GM21528 (cell line): ENCODE measurements around the gene SUMF1.
"Not testable (repeated sequence)": the region's sequence is repeated elsewhere in the genome, so short reads cannot be mapped to it uniquely, and the experiment has no call there.

Experiments used
- ATAC-seq: cut with Tn5 transposase; IDR thresholded peaks from one replicate; pipeline ENCODE4 v1.9.1; 2021; ENCODE audit warnings: mild to moderate bottlenecking, moderate library complexity; ENCODE audit not compliant: unreplicated experiment, low FRiP score

The SUMF1 gene

DNA sequence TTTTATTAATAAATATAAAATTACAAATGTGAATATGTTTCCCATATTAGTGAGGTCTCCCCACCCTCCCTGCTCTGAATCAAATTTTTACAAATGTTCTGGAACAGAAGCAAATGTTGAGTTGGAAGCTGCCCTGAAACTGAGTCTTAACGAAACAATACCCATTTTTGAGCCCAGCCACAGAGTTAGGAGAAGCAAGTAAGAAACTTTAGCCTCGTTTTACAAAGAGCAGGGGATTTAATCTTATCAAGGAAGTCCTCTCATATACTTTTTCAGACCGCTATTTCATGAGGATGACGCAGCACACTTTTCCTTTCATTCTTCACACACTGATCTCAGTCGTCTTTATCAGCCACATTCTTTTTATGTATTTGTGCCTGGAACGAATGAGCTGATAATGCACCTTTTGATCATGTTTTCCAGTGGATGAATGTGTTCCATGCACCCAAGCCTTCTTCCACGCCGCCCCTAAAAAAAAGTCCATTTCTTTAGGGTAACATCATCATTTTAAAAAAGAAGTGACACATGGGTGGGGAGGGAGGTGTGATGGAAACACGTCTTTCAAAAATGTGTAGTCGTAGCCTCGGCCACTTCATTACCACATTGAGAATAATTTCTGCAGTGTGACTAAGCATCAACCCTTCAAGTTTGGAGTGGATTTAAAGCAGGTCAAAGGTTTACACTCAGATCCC is 115.8 kb downstream of the SUMF1 start:
- ATAC-seq = peak; percentile 38

- ATAC-seq = peak; percentile 81
Observed at GRCh38 chr3:4350789-4351163, 116.3 kb downstream of the SUMF1 start.

- ATAC-seq = no peak
Observed at GRCh38 chr3:4343258-4343657, 123.8 kb downstream of the SUMF1 start.

- no peak for ATAC-seq
Observed at GRCh38 chr3:4341336-4341675, 125.8 kb downstream of the SUMF1 start.

GRCh38 chr3:4340411-4341335 is 126.4 kb downstream of the SUMF1 start:
- no peak for ATAC-seq

- no peak for ATAC-seq
Observed at GRCh38 chr3:4340077-4340410, 127.0 kb downstream of the SUMF1 start.

DNA sequence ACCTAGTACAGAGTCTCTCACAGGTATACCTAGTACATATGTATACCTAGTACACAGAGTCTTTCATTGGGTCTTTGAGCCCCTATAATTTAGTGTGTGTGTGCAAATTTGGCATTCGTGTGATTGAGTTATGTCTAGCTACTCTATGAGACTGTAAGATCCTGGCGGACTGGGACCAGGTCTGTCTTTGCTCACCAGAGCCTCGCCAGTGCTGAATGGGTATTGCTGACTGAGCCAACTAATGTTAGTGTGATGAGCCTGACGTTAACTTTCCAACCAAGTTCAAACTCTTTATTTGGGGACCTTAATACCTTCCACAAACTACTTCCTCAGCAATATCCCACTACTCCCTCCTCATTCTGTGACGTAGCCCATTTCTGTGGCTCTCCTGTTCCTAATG is 128.3 kb downstream of the SUMF1 start:
- no peak for ATAC-seq

DNA sequence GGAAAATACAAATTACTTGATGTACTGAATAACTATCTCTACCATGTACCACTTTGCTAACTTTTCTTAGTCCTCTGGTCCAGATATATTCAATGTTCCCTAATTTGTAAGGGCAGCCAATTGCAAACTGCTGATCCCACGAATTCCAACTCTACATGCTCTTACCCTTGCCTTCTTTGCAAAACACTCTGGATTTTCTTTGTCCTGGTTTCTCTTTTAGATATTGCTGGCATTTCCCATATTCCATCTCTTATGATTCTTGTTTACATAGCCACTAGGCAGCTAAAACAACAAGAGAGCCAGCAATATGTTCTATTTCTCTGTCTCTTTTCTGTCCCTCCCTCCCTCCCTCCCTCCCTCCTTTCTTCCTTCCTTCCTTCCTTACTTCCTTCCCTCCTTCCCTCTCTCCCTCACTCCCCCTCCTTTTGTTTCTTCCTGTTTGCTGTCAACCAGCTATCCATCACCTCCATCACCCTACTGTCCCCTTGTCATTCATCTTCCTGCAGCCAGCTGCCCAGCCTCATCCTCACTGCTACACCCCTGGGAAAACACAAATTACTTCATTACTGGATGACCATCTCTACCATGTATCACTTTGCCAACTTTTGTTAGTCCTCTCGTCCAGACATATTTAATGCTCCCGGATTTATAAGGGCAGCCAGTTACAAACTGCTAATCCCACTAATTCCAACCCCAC is 130.1 kb downstream of the SUMF1 start:
- ATAC-seq = no peak

DNA sequence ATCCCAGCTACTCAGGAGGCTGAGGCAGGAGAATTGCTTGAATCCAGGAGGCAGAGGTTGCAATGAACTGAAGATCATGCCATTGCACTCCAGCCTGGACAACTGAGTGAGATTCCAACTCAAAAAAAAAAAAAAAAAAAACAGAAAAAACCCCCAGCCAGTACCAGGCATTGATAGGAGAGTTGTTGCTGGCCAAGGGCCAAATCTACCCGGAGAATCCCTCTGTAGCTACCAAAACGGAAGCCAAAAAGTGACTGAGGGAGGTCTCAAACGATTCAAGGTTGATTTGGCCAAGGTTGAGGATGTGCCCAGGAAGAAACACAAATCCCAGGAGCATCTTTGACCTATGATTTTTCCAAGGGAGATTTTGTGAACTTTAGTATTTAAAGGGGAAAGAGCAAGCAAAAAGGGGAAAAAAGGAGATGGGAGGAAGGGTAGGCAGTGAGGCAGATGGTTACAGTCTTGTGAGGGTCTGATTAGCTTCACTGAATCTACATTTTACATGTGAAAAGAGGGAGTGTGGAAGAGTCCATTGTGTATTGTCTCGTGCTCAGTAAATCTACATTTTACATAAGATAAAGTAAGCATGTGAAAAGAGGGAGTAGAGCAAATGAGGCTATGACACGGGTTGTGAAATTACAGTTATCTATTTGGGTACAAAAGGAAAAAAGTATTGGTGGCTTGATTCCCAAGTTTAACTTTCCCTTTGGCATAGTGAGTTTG is 131.1 kb downstream of the SUMF1 start:
- ATAC-seq = no peak

GRCh38 chr3:4334548-4334947 is 132.5 kb downstream of the SUMF1 start:
- ATAC-seq = no peak

- ATAC-seq = no peak
Observed at GRCh38 chr3:4332991-4333390, 134.1 kb downstream of the SUMF1 start.

GRCh38 chr3:4332574-4332973 is 134.5 kb downstream of the SUMF1 start:
- ATAC-seq = no peak

DNA sequence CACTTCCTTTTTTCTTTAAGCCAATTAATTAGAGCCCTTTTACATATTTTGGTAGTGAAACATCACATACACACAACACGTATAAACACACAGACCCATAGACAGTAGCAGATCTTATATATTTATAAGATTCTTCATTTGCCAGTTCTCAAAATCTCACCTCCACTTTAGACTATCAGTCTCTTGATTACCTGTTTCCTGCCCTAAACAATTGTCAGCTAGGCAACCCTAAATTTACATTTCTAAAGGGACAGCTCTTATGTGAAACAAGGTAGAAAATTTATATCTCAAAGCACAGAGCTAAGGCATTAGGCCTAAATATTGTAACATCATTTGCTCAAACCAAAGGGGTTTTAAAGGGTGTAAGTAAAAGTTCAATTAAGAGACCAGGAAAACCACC is 135.0 kb downstream of the SUMF1 start:
- ATAC-seq = no peak

DNA sequence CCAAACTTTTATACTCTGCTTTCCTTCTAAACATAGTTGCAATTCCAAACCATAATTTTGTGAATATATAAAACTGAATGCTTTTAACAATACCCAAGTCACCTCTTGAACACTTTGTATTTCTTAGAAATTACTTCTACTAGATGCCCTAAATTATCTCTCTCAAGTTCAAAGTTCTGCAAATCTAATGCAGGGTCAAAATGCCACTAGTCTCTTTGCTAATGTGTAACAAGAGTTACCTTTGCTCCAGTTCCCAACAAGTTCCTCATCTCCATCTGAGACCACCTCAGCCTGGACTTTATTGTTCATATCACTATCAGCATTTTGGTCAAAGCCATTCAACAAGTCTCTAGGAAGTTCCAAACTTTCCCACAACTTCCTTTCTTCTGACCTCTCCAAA is 137.3 kb downstream of the SUMF1 start:
- not testable (repeated sequence) for ATAC-seq

DNA sequence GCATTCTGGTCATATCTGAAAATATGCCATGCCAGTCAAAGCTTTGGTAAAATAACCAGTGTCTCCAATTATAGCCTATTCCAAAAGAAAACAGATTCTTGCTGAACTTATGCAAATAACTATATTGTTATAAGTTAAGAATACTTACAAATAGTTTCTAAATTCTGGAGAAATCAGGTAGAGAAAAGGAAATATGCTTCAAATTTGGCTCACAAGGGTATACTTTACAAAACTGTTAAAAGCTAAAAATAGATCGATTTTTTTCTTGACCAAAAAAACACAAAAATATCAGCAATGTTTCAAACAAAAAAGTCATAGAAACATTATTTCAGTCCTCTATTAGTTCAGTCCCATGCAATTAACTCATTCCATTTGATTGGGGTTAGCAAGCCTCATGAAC is 140.2 kb downstream of the SUMF1 start:
- ATAC-seq = no peak

DNA sequence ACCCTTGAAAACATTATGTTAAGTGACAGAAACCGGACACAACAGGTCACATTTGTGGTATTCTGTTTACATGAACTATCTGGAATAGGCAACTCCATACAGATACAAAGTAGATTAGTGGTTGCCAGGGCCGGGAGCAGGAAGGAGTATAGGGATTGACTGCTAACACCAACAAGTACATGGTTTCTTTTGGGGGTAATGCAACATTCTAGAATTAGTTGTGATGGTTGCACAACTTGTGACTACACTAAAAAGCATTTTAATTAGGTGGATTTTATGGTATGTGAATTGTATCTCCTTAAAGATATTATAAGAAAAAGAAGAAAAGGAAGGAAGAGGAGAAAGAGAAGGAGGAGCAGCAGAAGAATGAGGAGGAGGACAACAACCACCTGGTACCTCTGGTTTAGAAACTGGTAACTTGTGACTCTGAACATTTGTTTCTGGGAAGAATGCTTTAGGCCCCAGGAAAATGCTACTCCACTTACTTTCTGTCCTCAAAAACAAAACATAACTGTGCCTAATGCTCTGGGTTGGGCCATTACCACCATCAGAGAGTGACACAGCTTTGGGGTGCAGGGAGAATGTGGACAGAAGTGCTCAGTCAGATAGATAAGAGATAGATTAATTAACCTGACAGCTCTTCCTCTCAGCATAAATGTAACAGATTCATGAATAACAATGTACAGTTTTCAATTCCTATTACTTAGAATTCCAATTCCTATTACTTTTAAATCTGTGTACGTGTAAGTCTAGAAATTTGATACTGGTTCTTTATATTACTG is 143.6 kb downstream of the SUMF1 start:
- ATAC-seq = no peak

- ATAC-seq = no peak
Observed at GRCh38 chr3:4322635-4323034, 144.4 kb downstream of the SUMF1 start.

- no peak for ATAC-seq
Observed at GRCh38 chr3:4321732-4322131, 145.3 kb downstream of the SUMF1 start.

DNA sequence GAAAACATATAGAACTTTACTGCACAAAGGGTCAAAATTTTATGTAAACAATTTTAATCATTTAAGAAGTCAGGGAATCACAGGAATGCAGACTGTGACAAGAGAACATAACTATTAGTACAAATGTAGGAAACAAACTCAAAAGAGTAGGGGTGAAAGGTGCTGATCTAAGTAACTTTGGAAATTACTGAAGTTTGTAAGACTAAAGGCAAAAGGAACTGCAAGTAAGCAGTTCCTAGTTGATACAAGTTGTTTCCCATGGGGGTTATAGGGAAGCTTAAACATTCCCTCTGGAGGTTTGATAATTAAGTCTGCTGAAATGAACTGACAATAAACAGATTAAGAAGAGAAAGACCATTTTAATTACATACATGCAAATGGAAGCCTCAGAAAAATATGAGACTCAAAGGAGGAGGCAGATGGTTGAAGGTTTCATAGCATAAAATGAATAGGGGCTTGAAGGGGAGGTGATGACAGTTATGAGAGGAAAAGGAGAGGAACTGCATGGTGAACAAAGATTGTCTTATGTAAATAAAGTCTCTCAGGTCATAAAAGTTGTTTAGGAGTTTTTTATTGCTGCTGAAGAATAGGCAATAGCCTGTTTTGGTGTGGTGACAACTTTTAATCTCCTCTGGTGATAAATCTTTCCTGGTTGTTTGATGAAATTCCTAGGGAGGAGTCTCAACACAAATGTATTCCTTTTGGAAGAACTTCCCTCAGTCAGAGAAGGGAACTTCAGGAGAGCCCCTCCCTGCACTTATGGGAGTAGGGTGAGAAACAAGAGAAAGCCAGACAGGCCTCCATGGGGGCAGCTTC is 146.8 kb downstream of the SUMF1 start:
- no peak for ATAC-seq
